PC-3 (cell line): Measurements from ENCODE around the gene ZCCHC10.
"Not testable (repeated sequence)": the region's sequence is repeated elsewhere in the genome, so short reads cannot be mapped to it uniquely, and the experiment has no call there.

Experiments used
- CTCF ChIP-seq: fragments of 300-600 bp; sonication (generic); conservative IDR thresholded peaks from 2 replicates; pipeline ENCODE4 v1.5.1; 2017; ENCODE audit warnings: antibody characterized with exemption, low read depth, mild to moderate bottlenecking, low read length
- EZH2 ChIP-seq: fragments of 300-600 bp; sonication (generic); IDR thresholded peaks from one replicate; pipeline ENCODE4 v1.6.1; 2017; ENCODE audit warnings: antibody characterized with exemption, mild to moderate bottlenecking, low read length; ENCODE audit not compliant: unreplicated experiment
- EZH2phosphoT487 ChIP-seq: fragments of 300-600 bp; sonication (generic); IDR thresholded peaks from 2 replicates; pipeline ENCODE4 v1.6.1; 2018; ENCODE audit warnings: mild to moderate bottlenecking, antibody characterized with exemption, low read length, borderline replicate concordance

- not testable (repeated sequence) for TF ChIP-seq CTCF, EZH2, EZH2phosphoT487
These were observed 10.3 kb upstream of the ZCCHC10 start for GRCh38 chr5:133036677-133037076.
